ENCODE results near the gene LAMP2. TPM values are rescaled to one million over a fixed set of nuclear protein-coding genes. Genes with fewer than 3 reads are reported as not detected.
A peak's percentile ranks its signal among the peaks of the same experiment; 100 is the strongest.
"Not testable (repeated sequence)": the region's sequence is repeated elsewhere in the genome, so short reads cannot be mapped to it uniquely, and the experiment has no call there.

The LAMP2 gene
- total RNA-seq, 1 donor from 2014 or later = 115 TPM

DNA sequence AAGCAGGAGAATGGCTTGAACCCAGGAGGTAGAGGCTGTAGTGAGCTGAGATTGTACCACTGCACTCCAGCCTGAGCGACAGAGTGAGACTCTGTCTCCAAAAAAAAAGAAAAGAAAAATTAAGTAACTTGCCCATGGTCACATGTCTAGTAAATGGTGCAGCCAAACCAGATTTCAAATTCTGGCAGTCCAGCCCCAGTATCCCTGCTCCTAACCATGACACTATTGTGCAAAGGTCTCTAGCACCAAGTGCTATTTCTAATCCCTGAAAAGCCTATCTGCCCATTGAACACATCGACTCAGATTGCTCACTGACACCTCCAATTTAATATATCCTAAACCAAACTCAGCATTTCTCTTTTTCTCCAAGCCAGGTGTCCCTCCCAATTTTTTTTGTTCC is 7.6 kb upstream of the LAMP2 start:
- Histone ChIP-seq H3K27me3 (ENCODE audit: control insufficient read depth, insufficient read depth, low read length) (no peaks in the 10 kb centered on the region), H3K4me3 (ENCODE audit: low read depth, low read length) (no peak overlapping the region), H3K36me3 (ENCODE audit: control insufficient read depth, insufficient read depth, low read length) (no peaks in the 10 kb centered on the region)
- TF ChIP-seq, protein P1, sequence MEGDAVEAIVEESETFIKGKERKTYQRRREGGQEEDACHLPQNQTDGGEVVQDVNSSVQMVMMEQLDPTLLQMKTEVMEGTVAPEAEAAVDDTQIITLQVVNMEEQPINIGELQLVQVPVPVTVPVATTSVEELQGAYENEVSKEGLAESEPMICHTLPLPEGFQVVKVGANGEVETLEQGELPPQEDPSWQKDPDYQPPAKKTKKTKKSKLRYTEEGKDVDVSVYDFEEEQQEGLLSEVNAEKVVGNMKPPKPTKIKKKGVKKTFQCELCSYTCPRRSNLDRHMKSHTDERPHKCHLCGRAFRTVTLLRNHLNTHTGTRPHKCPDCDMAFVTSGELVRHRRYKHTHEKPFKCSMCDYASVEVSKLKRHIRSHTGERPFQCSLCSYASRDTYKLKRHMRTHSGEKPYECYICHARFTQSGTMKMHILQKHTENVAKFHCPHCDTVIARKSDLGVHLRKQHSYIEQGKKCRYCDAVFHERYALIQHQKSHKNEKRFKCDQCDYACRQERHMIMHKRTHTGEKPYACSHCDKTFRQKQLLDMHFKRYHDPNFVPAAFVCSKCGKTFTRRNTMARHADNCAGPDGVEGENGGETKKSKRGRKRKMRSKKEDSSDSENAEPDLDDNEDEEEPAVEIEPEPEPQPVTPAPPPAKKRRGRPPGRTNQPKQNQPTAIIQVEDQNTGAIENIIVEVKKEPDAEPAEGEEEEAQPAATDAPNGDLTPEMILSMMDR (IDR thresholded peaks at IDR 0.05; ENCODE audit: insufficient read depth, low read length, poor library complexity, severe bottlenecking) = no peak
- DNase-seq (ENCODE audit: low read depth) = no peak

DNA sequence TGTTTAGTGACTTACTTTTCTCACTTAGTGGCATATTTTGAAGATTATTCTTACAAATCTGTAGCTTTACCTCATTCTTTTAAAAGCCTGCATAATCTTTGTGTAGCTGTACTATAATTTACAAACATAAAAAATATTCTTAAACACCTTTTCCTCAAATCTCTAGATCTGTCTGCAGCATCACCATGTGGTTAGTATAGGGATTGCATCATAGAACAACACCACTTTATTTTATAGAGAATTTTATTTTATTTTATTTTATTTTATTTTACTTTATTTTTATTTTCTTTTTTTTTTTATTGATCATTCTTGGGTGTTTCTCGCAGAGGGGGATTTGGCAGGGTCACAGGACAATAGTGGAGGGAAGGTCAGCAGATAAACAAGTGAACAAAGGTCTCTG is 6.4 kb upstream of the LAMP2 start:
- TF ChIP-seq, protein P1 (IDR thresholded peaks at IDR 0.05; ENCODE audit: insufficient read depth, low read length, poor library complexity, severe bottlenecking) = peak; percentile 42
- H3K4me3 ChIP-seq (ENCODE audit: low read depth, low read length); DNase-seq (ENCODE audit: low read depth); H3K27me3 ChIP-seq (ENCODE audit: control insufficient read depth, insufficient read depth, low read length); H3K36me3 ChIP-seq (ENCODE audit: control insufficient read depth, insufficient read depth, low read length): not testable (repeated sequence)

DNA sequence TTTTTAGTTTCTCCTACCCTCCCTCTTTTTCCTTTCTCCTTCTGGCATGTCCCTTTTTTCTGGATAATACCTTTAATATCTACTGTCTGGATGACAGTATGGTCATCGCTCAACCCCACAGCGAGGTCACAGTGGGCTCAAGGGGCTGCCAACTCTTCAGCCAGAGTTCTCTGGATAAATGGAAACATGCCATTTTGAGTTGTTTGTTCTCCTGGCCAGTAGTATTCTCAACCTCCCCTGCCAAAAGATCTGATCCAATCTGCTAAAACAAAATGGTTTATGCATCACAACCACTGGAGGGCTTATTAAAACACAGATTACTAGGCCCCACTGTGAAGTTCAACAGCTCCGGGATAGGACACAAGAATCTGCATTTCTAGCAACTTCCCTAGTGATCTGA is 5.0 kb upstream of the LAMP2 start:
- H3K4me3 ChIP-seq (ENCODE audit: low read depth, low read length) = no peak overlapping the region
- TF ChIP-seq, protein P1 (IDR thresholded peaks at IDR 0.05; ENCODE audit: insufficient read depth, low read length, poor library complexity, severe bottlenecking) = no peak
- no peak for DNase-seq (ENCODE audit: low read depth)
- no peaks in the 10 kb centered on the region for H3K27me3 ChIP-seq (ENCODE audit: control insufficient read depth, insufficient read depth, low read length)
- no peaks in the 10 kb centered on the region for H3K36me3 ChIP-seq (ENCODE audit: control insufficient read depth, insufficient read depth, low read length)

DNA sequence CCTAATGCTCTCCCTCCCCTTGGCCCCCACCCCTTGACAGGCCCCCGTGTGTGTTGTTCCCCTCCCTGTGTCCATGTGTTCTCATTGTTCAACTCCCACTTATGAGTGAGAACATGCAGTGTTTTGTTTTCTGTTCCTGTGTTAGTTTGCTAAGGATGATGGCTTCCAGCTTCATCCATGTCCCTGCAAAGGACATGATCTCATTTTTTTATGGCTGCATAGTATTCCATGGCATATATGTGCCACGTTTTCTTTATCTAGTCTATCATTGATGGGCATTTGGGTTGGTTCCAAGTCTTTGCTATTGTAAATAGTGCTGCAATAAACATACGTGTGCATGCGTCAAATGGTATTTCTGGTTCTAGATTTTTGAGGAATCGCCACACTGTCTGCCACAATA is 561 bp upstream of the LAMP2 start:
- H3K36me3 ChIP-seq (ENCODE audit: control insufficient read depth, insufficient read depth, low read length); H3K4me3 ChIP-seq (ENCODE audit: low read depth, low read length); DNase-seq (ENCODE audit: low read depth); H3K27me3 ChIP-seq (ENCODE audit: control insufficient read depth, insufficient read depth, low read length): not testable (repeated sequence)

DNA sequence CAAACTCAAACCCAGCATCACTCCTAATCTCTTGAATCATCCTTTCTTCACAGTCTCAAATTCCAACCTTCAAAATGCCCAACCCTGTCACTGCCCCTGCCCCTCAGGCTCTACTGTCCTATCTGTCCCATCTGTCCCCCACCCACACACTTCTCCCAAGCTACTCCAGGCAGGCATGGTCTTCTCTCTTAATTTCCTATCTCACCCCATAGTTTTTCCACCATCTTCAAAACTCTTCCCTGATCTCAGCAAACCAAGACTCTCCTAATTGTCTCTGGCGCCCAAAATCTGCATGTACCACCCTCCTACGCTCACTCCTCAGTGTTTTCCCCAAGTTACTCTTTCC is 644 bp downstream of the LAMP2 start:
- DNase-seq (ENCODE audit: low read depth) = no peak
- Histone ChIP-seq H3K4me3 (ENCODE audit: low read depth, low read length) (peak overlapping the region; percentile 72), H3K36me3 (ENCODE audit: control insufficient read depth, insufficient read depth, low read length) (no peaks in the 10 kb centered on the region), H3K27me3 (ENCODE audit: control insufficient read depth, insufficient read depth, low read length) (no peaks in the 10 kb centered on the region)
- TF ChIP-seq, protein P1 (IDR thresholded peaks at IDR 0.05; ENCODE audit: insufficient read depth, low read length, poor library complexity, severe bottlenecking) = no peak

DNA sequence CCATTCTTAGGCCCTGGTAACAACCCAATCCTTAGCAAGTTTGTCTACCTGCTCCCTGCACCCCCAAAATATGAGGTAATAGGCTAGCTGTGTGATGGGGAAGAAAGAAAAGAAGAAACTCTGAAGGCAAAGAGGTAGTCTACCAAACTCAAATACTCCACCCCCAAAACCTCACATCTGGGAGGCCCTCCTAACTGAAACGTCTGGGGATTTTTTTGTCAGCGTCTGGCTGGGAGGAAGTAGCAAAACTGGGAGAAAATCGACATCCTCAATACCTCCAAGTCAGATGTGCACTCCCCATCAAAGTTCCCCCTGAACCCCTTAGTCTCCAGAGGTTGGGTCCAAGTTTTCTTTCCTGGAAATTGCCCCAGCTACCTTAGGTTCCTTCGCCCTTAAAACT is 1.0 kb downstream of the LAMP2 start:
- peak overlapping the region; percentile 72 for H3K4me3 ChIP-seq (ENCODE audit: low read depth, low read length)
- no peak for DNase-seq (ENCODE audit: low read depth)
- H3K27me3 ChIP-seq (ENCODE audit: control insufficient read depth, insufficient read depth, low read length) = no peaks in the 10 kb centered on the region
- TF ChIP-seq, protein P1 (IDR thresholded peaks at IDR 0.05; ENCODE audit: insufficient read depth, low read length, poor library complexity, severe bottlenecking) = no peak
- no peaks in the 10 kb centered on the region for H3K36me3 ChIP-seq (ENCODE audit: control insufficient read depth, insufficient read depth, low read length)

Measured in kidney epithelial cell (primary cell).